ENCODE measurements around the gene SEC23A. TPM values are rescaled to one million over a fixed set of nuclear protein-coding genes. Genes with fewer than 3 reads are reported as not detected.
"Not testable (repeated sequence)": the region's sequence is repeated elsewhere in the genome, so short reads cannot be mapped to it uniquely, and the experiment has no call there.

SEC23A gene
- total RNA-seq, 1 experiment from 2014 or later: 42.0 TPM

GRCh38 chr14:39140170-39140569 lies 37.1 kb upstream of the SEC23A start:
- BruUV-seq (replicated peaks): no TSS peak
- TF ChIP-seq CTCF (conservative IDR thresholded peaks at IDR 0.05) (no peak), EZH2 (IDR thresholded peaks at IDR 0.05; ENCODE audit: low read depth) (no peak)
- Histone ChIP-seq H2AFZ (no peak overlapping the region), H3K4me2 (no peak overlapping the region), H3K36me3 (ENCODE audit: low read depth) (no peaks in the 10 kb centered on the region), H3K4me3 (no peak overlapping the region), H4K20me1 (ENCODE audit: insufficient read depth) (no peaks in the 10 kb centered on the region), H3K4me1 (replicated peaks; ENCODE audit: insufficient read depth) (no peaks in the 10 kb centered on the region), H3K9me3 (ENCODE audit: insufficient read depth, low read depth) (no peaks in the 10 kb centered on the region), H3K27me3 (ENCODE audit: insufficient read depth, low read depth) (no peaks in the 10 kb centered on the region), H3K79me2 (ENCODE audit: low read depth) (no peaks in the 10 kb centered on the region), H3K9me2 (ENCODE audit: insufficient read depth) (no peaks in the 10 kb centered on the region), H3K27ac (no peak overlapping the region), H3F3A (ENCODE audit: insufficient read depth, low read depth) (no peaks in the 10 kb centered on the region)
- no peak for DNase-seq
- intact Hi-C loops (cut with micrococcal nuclease; ENCODE audit: unreplicated experiment): no loop called here
- POLR2A ChIA-PET (ENCODE audit: unreplicated experiment): no interaction called here
- CTCF ChIA-PET: no interaction called here

- DNase-seq: no peak
- H3K36me3 ChIP-seq (ENCODE audit: low read depth): no peaks in the 10 kb centered on the region; the same call in 1 of the 2 replicates
- ChIA-PET CTCF (no interaction called here), POLR2A (ENCODE audit: unreplicated experiment) (no interaction called here)
- H3K4me1 ChIP-seq (replicated peaks; ENCODE audit: insufficient read depth): no peaks in the 10 kb centered on the region
- H3K27ac ChIP-seq: no peak overlapping the region
- H3K4me2 ChIP-seq: no peak overlapping the region
- no peak overlapping the region for H3K4me3 ChIP-seq
- TF ChIP-seq EZH2 (IDR thresholded peaks at IDR 0.05; ENCODE audit: low read depth) (no peak), CTCF (conservative IDR thresholded peaks at IDR 0.05) (no peak)
- H3K27me3 ChIP-seq (ENCODE audit: insufficient read depth, low read depth): no peaks in the 10 kb centered on the region
- H3K9me3 ChIP-seq (ENCODE audit: insufficient read depth, low read depth): no peaks in the 10 kb centered on the region
- no peaks in the 10 kb centered on the region for H3F3A ChIP-seq (ENCODE audit: insufficient read depth, low read depth)
- intact Hi-C loops (cut with micrococcal nuclease; ENCODE audit: unreplicated experiment): no loop called here
- no peaks in the 10 kb centered on the region for H4K20me1 ChIP-seq (ENCODE audit: insufficient read depth)
- H3K9me2 ChIP-seq (ENCODE audit: insufficient read depth): no peaks in the 10 kb centered on the region
- no TSS peak for BruUV-seq (replicated peaks)
- no peak overlapping the region for H2AFZ ChIP-seq
- no peaks in the 10 kb centered on the region for H3K79me2 ChIP-seq (ENCODE audit: low read depth)
Observed at GRCh38 chr14:39138440-39138839, 35.4 kb upstream of the SEC23A start.

- H4K20me1 ChIP-seq (ENCODE audit: insufficient read depth); H3F3A ChIP-seq (ENCODE audit: insufficient read depth, low read depth); H3K9me2 ChIP-seq (ENCODE audit: insufficient read depth); H3K36me3 ChIP-seq (ENCODE audit: low read depth); CTCF ChIA-PET; DNase-seq; H3K4me3 ChIP-seq; BruUV-seq (replicated peaks); H3K27me3 ChIP-seq (ENCODE audit: insufficient read depth, low read depth); H3K27ac ChIP-seq; intact Hi-C loops (cut with micrococcal nuclease; ENCODE audit: unreplicated experiment); H3K4me1 ChIP-seq (replicated peaks; ENCODE audit: insufficient read depth); H3K4me2 ChIP-seq; H3K79me2 ChIP-seq (ENCODE audit: low read depth); H2AFZ ChIP-seq; H3K9me3 ChIP-seq (ENCODE audit: insufficient read depth, low read depth): not testable (repeated sequence)
- POLR2A ChIA-PET (ENCODE audit: unreplicated experiment): interaction anchor here (0.6 kb wide), 1 partner anchor 127 kb away, joined by 12 read pairs; no protein-coding TSS in a partner anchor
Observed at GRCh38 chr14:39137835-39138234, 34.8 kb upstream of the SEC23A start.

- Histone ChIP-seq H3K4me3 (no peak overlapping the region), H3K9me2 (ENCODE audit: insufficient read depth) (no peaks in the 10 kb centered on the region), H3K27me3 (ENCODE audit: insufficient read depth, low read depth) (no peaks in the 10 kb centered on the region), H3K27ac (no peak overlapping the region), H2AFZ (no peak overlapping the region), H3K4me1 (replicated peaks; ENCODE audit: insufficient read depth) (no peaks in the 10 kb centered on the region), H3K36me3 (ENCODE audit: low read depth) (no peaks in the 10 kb centered on the region), H3K9me3 (ENCODE audit: insufficient read depth, low read depth) (no peaks in the 10 kb centered on the region), H3K79me2 (ENCODE audit: low read depth) (no peaks in the 10 kb centered on the region), H3F3A (ENCODE audit: insufficient read depth, low read depth) (no peaks in the 10 kb centered on the region), H3K4me2 (no peak overlapping the region), H4K20me1 (ENCODE audit: insufficient read depth) (no peaks in the 10 kb centered on the region)
- TF ChIP-seq EZH2 (IDR thresholded peaks at IDR 0.05; ENCODE audit: low read depth) (no peak), CTCF (conservative IDR thresholded peaks at IDR 0.05) (no peak)
- POLR2A ChIA-PET (ENCODE audit: unreplicated experiment): no interaction called here
- DNase-seq: no peak
- intact Hi-C loops (cut with micrococcal nuclease; ENCODE audit: unreplicated experiment): no loop called here
- no TSS peak for BruUV-seq (replicated peaks)
- CTCF ChIA-PET: no interaction called here
Observed at GRCh38 chr14:39122330-39123138, 19.5 kb upstream of the SEC23A start.

Measured in PC-9 (cell line).